Keratinocyte (primary cell): Measurements from ENCODE around the gene PLD1. TPM values are rescaled to one million over a fixed set of nuclear protein-coding genes. Genes with fewer than 3 reads are reported as not detected.

Experiments
- DNase-seq: peaks from one replicate; pipeline ENCODE4 v3.0.0-alpha.2; 2011; ENCODE audit warnings: low read depth, missing footprints, low spot score
- FAIRE-seq: peaks from 2 replicates; lab custom pipeline; 2011; peaks lifted over from hg19 to GRCh38; lab: Jason Lieb, UNC
- H2AFZ ChIP-seq: 2 replicates; pipeline ENCODE4 v1.6.0; 2012; ENCODE audit warnings: low read length, control low read depth, inconsistent platforms; ENCODE audit not compliant: control insufficient read depth
- H3K27ac ChIP-seq: 2 replicates; pipeline ENCODE4 v1.5.1; 2011; ENCODE audit warnings: low read length; ENCODE audit not compliant: control insufficient read depth, insufficient read depth
- H3K27me3 ChIP-seq: 3 replicates; pipeline ENCODE4 v1.6.0; 2011; ENCODE audit warnings: low read length; ENCODE audit not compliant: control insufficient read depth, insufficient read depth; ENCODE audit errors: extremely low read depth
- H3K36me3 ChIP-seq, 2 experiments: 2 replicates in 1 of 2; 3 replicates in 1 of 2; pipeline ENCODE4 v1.5.1; 2011; ENCODE audit warnings: low read length in 2 of 2, mild to moderate bottlenecking in 1 of 2; ENCODE audit not compliant: control insufficient read depth in 2 of 2, insufficient read depth in 2 of 2; ENCODE audit errors: extremely low read depth in 1 of 2
- H3K4me1 ChIP-seq: 3 replicates; pipeline ENCODE4 v1.5.1; 2011; ENCODE audit warnings: low read length; ENCODE audit not compliant: control insufficient read depth, insufficient read depth; ENCODE audit errors: extremely low read depth
- H3K4me2 ChIP-seq: 3 replicates; pipeline ENCODE4 v1.6.0; 2011; ENCODE audit warnings: low read depth, low read length; ENCODE audit not compliant: control insufficient read depth, insufficient read depth; ENCODE audit errors: extremely low read depth
- H3K4me3 ChIP-seq, 3 experiments: fragments of 200-600 bp in 1 of 3; sonication (generic) in 1 of 3; 2 replicates in 2 of 3; 3 replicates in 1 of 3; pipeline ENCODE4 v1.5.1; 2011 to 2016; ENCODE audit warnings: low read length in 3 of 3, mild to moderate bottlenecking in 3 of 3, control low read depth in 2 of 3, inconsistent platforms in 1 of 3, low read depth in 1 of 3, mixed read lengths in 1 of 3, mixed run types in 1 of 3, moderate library complexity in 1 of 3; ENCODE audit not compliant: control insufficient read depth in 2 of 3, insufficient read depth in 2 of 3; ENCODE audit errors: extremely low read depth in 1 of 3
- H3K79me2 ChIP-seq: 2 replicates; pipeline ENCODE4 v1.6.0; 2012; ENCODE audit warnings: low read length; ENCODE audit not compliant: control insufficient read depth, insufficient read depth
- H3K9ac ChIP-seq: 3 replicates; pipeline ENCODE4 v1.6.0; 2011; ENCODE audit warnings: low read length; ENCODE audit not compliant: control insufficient read depth, insufficient read depth; ENCODE audit errors: extremely low read depth
- H3K9me1 ChIP-seq: 3 replicates; pipeline ENCODE4 v1.6.0; 2011; ENCODE audit warnings: low read length; ENCODE audit not compliant: control insufficient read depth, insufficient read depth; ENCODE audit errors: extremely low read depth
- H3K9me3 ChIP-seq: 2 replicates; pipeline ENCODE4 v1.5.1; 2012; ENCODE audit warnings: low read depth, low read length; ENCODE audit not compliant: control insufficient read depth
- H4K20me1 ChIP-seq: 3 replicates; pipeline ENCODE4 v1.6.0; 2011; ENCODE audit warnings: low read length; ENCODE audit not compliant: control insufficient read depth, insufficient read depth; ENCODE audit errors: extremely low read depth
- EZH2 ChIP-seq: IDR thresholded peaks from one replicate; pipeline ENCODE4 v1.6.1; 2012; ENCODE audit warnings: inconsistent platforms, mild to moderate bottlenecking, low read length, moderate library complexity
- dilution Hi-C: fragments of 300-500 bp; cut with MboI; formaldehyde crosslinking; loops from one replicate; pipeline ENCODE4 v1.7.0; 2020; ENCODE audit warnings: low sequenced_read_pairs; ENCODE audit not compliant: extremely low pct_ligation_motif_present
- polyA plus RNA-seq, 5 experiments: library from polyadenylated mRNA; depleted of rRNA in 3 of 5; stranded (reverse) in 3 of 5; stranded (forward) in 1 of 5; unstranded in 1 of 5; fragments of >200 nt; gene quantifications; 1 replicate in 1 of 5; 2 replicates in 3 of 5; 3 replicates in 1 of 5; pipeline versions ENCODE4 v1.2.1 to v1.2.3, GENCODE V29; 2011 to 2012; ENCODE audit warnings: missing spikeins in 2 of 5, low read depth in 1 of 5, low replicate concordance in 1 of 5
- TF ChIP-seq, protein P1 (sequence below), 3 experiments: IDR thresholded peaks in 1 of 3; conservative IDR thresholded peaks in 1 of 3; optimal IDR thresholded peaks in 1 of 3; 2 replicates in 2 of 3; 3 replicates in 1 of 3; pipeline versions ENCODE3 to v1.5.1; 2011; ENCODE audit warnings: low read length in 3 of 3, mild to moderate bottlenecking in 3 of 3, moderate library complexity in 2 of 3, control low read depth in 1 of 3, inconsistent platforms in 1 of 3; ENCODE audit not compliant: insufficient read depth in 2 of 3; ENCODE audit errors: extremely low read depth in 1 of 3

Gene PLD1
- polyA plus RNA-seq, 1 donor (not counting 4 experiments of a cell fraction or from before 2014, with no cell fraction given), result 14.7 TPM

DNA sequence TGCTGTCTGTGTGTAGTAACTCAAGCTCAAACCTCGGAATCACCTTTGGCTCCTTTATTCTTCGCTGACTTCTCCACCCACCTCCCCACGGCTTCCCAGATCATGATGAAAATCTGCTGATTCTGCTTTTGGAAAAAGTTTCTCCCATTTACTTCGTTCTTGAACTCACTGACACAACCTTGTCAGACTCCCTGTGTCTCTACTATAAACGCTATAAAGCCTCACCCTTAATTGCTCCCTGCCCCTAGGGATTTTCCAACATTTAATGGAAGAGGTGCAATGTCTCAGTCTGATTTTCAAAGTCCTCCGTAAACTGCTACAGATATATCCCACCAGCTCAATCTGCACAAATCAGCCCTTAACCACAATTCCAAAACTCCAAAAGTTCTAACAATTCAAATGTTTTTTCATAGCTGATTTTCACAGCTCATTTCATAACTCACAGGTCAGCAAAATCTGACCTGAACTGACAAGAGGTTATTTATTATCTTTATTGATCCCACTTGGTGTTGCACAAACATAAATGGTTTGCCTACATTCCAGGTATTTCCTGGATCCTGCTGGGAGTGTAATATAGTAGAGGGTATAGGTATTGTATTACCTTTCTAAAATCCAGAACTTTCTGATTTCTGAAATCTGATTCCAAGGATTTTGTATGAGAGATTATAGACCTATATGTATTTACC lies 129.4 kb downstream of the PLD1 start:
- H3K9me1 ChIP-seq, result no peaks in the 10 kb centered on the region
- FAIRE-seq, result no peak
- H3K9ac ChIP-seq, result no peak overlapping the region
- H3K27me3 ChIP-seq, result no peaks in the 10 kb centered on the region
- no peaks in the 10 kb centered on the region for H3K79me2 ChIP-seq
- H4K20me1 ChIP-seq, result no peaks in the 10 kb centered on the region
- dilution Hi-C loops, result no loop called here
- H3K27ac ChIP-seq, result no peak overlapping the region
- no peak overlapping the region for H3K4me3 ChIP-seq
- no peaks in the 10 kb centered on the region for H3K4me1 ChIP-seq
- no peak overlapping the region for H3K4me2 ChIP-seq
- H3K9me3 ChIP-seq, result no peaks in the 10 kb centered on the region
- peaks cover 0 to 3% of the 10 kb centered on the region in 2 experiments for H3K36me3 ChIP-seq
- TF ChIP-seq EZH2, result no peak
- TF ChIP-seq, protein P1, sequence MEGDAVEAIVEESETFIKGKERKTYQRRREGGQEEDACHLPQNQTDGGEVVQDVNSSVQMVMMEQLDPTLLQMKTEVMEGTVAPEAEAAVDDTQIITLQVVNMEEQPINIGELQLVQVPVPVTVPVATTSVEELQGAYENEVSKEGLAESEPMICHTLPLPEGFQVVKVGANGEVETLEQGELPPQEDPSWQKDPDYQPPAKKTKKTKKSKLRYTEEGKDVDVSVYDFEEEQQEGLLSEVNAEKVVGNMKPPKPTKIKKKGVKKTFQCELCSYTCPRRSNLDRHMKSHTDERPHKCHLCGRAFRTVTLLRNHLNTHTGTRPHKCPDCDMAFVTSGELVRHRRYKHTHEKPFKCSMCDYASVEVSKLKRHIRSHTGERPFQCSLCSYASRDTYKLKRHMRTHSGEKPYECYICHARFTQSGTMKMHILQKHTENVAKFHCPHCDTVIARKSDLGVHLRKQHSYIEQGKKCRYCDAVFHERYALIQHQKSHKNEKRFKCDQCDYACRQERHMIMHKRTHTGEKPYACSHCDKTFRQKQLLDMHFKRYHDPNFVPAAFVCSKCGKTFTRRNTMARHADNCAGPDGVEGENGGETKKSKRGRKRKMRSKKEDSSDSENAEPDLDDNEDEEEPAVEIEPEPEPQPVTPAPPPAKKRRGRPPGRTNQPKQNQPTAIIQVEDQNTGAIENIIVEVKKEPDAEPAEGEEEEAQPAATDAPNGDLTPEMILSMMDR (optimal IDR thresholded peaks at IDR 0.05 in 1 of 3, IDR thresholded peaks at IDR 0.05 in 1 of 3, conservative IDR thresholded peaks at IDR 0.05 in 1 of 3; ENCODE audit: extremely low read depth in 1 of 3, insufficient read depth in 2 of 3, low read length in 3 of 3), result no peak
- no peak for DNase-seq
- no peak overlapping the region for H2AFZ ChIP-seq

DNA sequence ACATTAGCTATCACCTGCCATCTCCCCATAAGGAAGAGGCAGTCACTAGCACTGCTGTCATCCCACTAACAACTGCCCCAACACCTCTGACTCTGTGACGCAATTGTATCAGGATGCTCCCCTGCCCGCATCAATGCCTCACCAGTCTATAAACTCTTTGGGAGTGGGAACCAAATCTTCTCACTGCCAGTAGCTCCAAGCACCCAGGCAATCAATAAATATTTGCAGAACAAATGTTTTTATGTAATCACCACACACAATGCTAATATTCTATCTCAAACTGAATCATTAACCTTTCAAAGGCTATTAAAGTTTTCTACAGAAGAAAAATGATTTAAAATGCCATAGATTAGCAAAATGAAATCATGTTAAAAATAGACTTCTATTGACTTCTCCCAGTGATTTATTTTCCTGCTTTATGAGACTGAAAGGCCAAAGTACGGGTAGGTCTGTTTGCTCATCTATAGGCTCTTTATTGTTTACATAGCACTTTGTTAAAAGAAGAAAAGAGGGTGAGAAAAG lies 131.3 kb downstream of the PLD1 start:
- FAIRE-seq (no peak), DNase-seq (no peak)
- no peak overlapping the region for H3K4me2 ChIP-seq
- H3K27me3 ChIP-seq, result no peaks in the 10 kb centered on the region
- peaks cover 0 to 3% of the 10 kb centered on the region in 2 experiments for H3K36me3 ChIP-seq
- no peaks in the 10 kb centered on the region for H4K20me1 ChIP-seq
- no peak overlapping the region for H3K27ac ChIP-seq
- no peak overlapping the region for H3K4me3 ChIP-seq
- H3K9me1 ChIP-seq, result no peaks in the 10 kb centered on the region
- no peak overlapping the region for H2AFZ ChIP-seq
- H3K9ac ChIP-seq, result no peak overlapping the region
- no peaks in the 10 kb centered on the region for H3K79me2 ChIP-seq
- dilution Hi-C loops, result no loop called here
- H3K4me1 ChIP-seq, result no peaks in the 10 kb centered on the region
- no peaks in the 10 kb centered on the region for H3K9me3 ChIP-seq
- TF ChIP-seq, protein P1 (optimal IDR thresholded peaks at IDR 0.05 in 1 of 3, IDR thresholded peaks at IDR 0.05 in 1 of 3, conservative IDR thresholded peaks at IDR 0.05 in 1 of 3; ENCODE audit: extremely low read depth in 1 of 3, insufficient read depth in 2 of 3, low read length in 3 of 3), result no peak
- TF ChIP-seq EZH2, result no peak
